HG03575 (cell line): ENCODE results near the gene TRIM37.
"Not testable (repeated sequence)": the region's sequence is repeated elsewhere in the genome, so short reads cannot be mapped to it uniquely, and the experiment has no call there.

Experiments used
- ATAC-seq: cut with Tn5 transposase; IDR thresholded peaks from one replicate; pipeline ENCODE4 v1.9.1; 2021; ENCODE audit not compliant: unreplicated experiment, insufficient number of reproducible peaks, low FRiP score; ENCODE audit errors: extremely low read depth

The TRIM37 gene

GRCh38 chr17:59124665-59125064 is 18.0 kb upstream of the TRIM37 start:
- ATAC-seq: no peak

GRCh38 chr17:59121901-59122480 is 15.3 kb upstream of the TRIM37 start:
- no peak for ATAC-seq

- no peak for ATAC-seq
Observed at GRCh38 chr17:59115474-59115873, 8.8 kb upstream of the TRIM37 start.

GRCh38 chr17:59111539-59111938 is 4.9 kb upstream of the TRIM37 start:
- ATAC-seq: no peak

GRCh38 chr17:59110973-59111372 is 4.3 kb upstream of the TRIM37 start:
- ATAC-seq: no peak

- ATAC-seq: no peak
Observed at GRCh38 chr17:59108400-59109102, 1.9 kb upstream of the TRIM37 start.

GRCh38 chr17:59107306-59107670 is 608 bp upstream of the TRIM37 start:
- no peak for ATAC-seq

- ATAC-seq: no peak
Observed at GRCh38 chr17:59105852-59106462, 723 bp downstream of the TRIM37 start.

GRCh38 chr17:59101178-59101577 is 5.5 kb downstream of the TRIM37 start:
- no peak for ATAC-seq

GRCh38 chr17:59097876-59098275 is 8.8 kb downstream of the TRIM37 start:
- ATAC-seq: no peak

GRCh38 chr17:59094861-59095530 is 11.7 kb downstream of the TRIM37 start:
- ATAC-seq: no peak

GRCh38 chr17:59093702-59094231 is 12.9 kb downstream of the TRIM37 start:
- no peak for ATAC-seq

- no peak for ATAC-seq
Observed at GRCh38 chr17:59093145-59093701, 13.5 kb downstream of the TRIM37 start.

- not testable (repeated sequence) for ATAC-seq
Observed at GRCh38 chr17:59090593-59090992, 16.1 kb downstream of the TRIM37 start.

GRCh38 chr17:59084154-59084553 is 22.5 kb downstream of the TRIM37 start:
- no peak for ATAC-seq

GRCh38 chr17:59074494-59074893 is 32.2 kb downstream of the TRIM37 start:
- ATAC-seq: no peak

- ATAC-seq: no peak
Observed at GRCh38 chr17:59073972-59074371, 32.7 kb downstream of the TRIM37 start.

- ATAC-seq: no peak
Observed at GRCh38 chr17:59069856-59070255, 36.8 kb downstream of the TRIM37 start.

GRCh38 chr17:59067756-59068155 is 38.9 kb downstream of the TRIM37 start:
- no peak for ATAC-seq
